GM12878 (cell line): ENCODE data around the gene LPGAT1. TPM values are rescaled to one million over a fixed set of nuclear protein-coding genes. Genes with fewer than 3 reads are reported as not detected.
A peak's percentile ranks its signal among the peaks of the same experiment; 100 is the strongest.

Experiments
- ATF3 ChIP-seq: IDR thresholded peaks from 2 replicates; pipeline ENCODE4 v1.6.1; 2011; ENCODE audit warnings: low read depth, mild to moderate bottlenecking, low read length, moderate library complexity, borderline replicate concordance; ENCODE audit errors: extremely low read depth
- ATF7 ChIP-seq: fragments of 450-650 bp; IDR thresholded peaks from 2 replicates; pipeline ENCODE4 v1.6.1; 2016; ENCODE audit warnings: low read depth, mild to moderate bottlenecking
- CBX5 ChIP-seq: sonication (generic); IDR thresholded peaks from 2 replicates; pipeline ENCODE4 v1.6.1; 2016; ENCODE audit warnings: low read depth, moderate library complexity, mild to moderate bottlenecking, inconsistent platforms
- CEBPZ ChIP-seq: fragments of 150-350 bp; IDR thresholded peaks from 2 replicates; pipeline ENCODE4 v1.6.1; 2016; ENCODE audit warnings: low read depth, low read length
- FOXK2 ChIP-seq: fragments of 450-650 bp; IDR thresholded peaks from 2 replicates; pipeline ENCODE4 v1.6.1; 2017; ENCODE audit warnings: mild to moderate bottlenecking, moderate library complexity
- HDAC6 ChIP-seq: fragments of 200-600 bp; sonication (generic); IDR thresholded peaks from one replicate; pipeline ENCODE4 v1.8.0; 2017; ENCODE audit warnings: antibody characterized with exemption; ENCODE audit not compliant: unreplicated experiment
- KLF5 ChIP-seq: fragments of 450-650 bp; IDR thresholded peaks from 2 replicates; pipeline ENCODE4 v1.6.1; 2014; ENCODE audit warnings: mild to moderate bottlenecking; ENCODE audit not compliant: partially characterized antibody
- MTA3 ChIP-seq: IDR thresholded peaks from 2 replicates; pipeline ENCODE4 v1.6.1; 2012; ENCODE audit warnings: low read length, inconsistent platforms, borderline replicate concordance
- MYB ChIP-seq: fragments of 150-350 bp; IDR thresholded peaks from 2 replicates; pipeline ENCODE4 v1.6.1; 2014; ENCODE audit warnings: mild to moderate bottlenecking, low read depth, low read length, borderline replicate concordance
- NR2C1 ChIP-seq: fragments of 450-650 bp; IDR thresholded peaks from 2 replicates; pipeline ENCODE4 v1.6.1; 2017; ENCODE audit warnings: antibody characterized with exemption, mild to moderate bottlenecking, moderate library complexity
- RCOR1 ChIP-seq: conservative IDR thresholded peaks from 2 replicates; pipeline ENCODE4 v1.6.1; 2012; ENCODE audit warnings: low read depth, low read length, improper control_type of control experiment
- SKIL ChIP-seq: fragments of 450-650 bp; IDR thresholded peaks from 2 replicates; pipeline ENCODE4 v1.6.1; 2017; ENCODE audit warnings: mild to moderate bottlenecking, low read depth, inconsistent platforms; ENCODE audit not compliant: poor library complexity, severe bottlenecking
- SMC3 ChIP-seq: IDR thresholded peaks from 2 replicates; pipeline ENCODE4 v1.6.1; 2011; ENCODE audit warnings: low read length, improper control_type of control experiment, borderline replicate concordance
- STAT1 ChIP-seq: fragments of 450-650 bp; conservative IDR thresholded peaks from 2 replicates; pipeline ENCODE4 v1.6.1; 2014; ENCODE audit warnings: antibody characterized with exemption, mild to moderate bottlenecking
- TCF12 ChIP-seq: IDR thresholded peaks from 2 replicates; pipeline ENCODE4 v1.6.1; 2011; ENCODE audit warnings: low read depth, mild to moderate bottlenecking, low read length
- TCF3 ChIP-seq: IDR thresholded peaks from 2 replicates; pipeline ENCODE4 v1.6.1; 2012; ENCODE audit warnings: low read depth, mild to moderate bottlenecking, low read length, borderline replicate concordance; ENCODE audit not compliant: insufficient read depth
- TCF7 ChIP-seq: IDR thresholded peaks from 2 replicates; pipeline ENCODE4 v1.6.1; 2014; ENCODE audit warnings: antibody characterized with exemption, borderline replicate concordance
- USF1 ChIP-seq: IDR thresholded peaks from 2 replicates; pipeline ENCODE4 v1.6.1; 2011; ENCODE audit warnings: borderline replicate concordance, low read depth, mild to moderate bottlenecking, moderate library complexity, mixed read lengths, low read length; ENCODE audit not compliant: insufficient read depth; ENCODE audit errors: extremely low read length
- YY1 ChIP-seq: IDR thresholded peaks from 2 replicates; pipeline ENCODE4 v1.6.1; 2011; ENCODE audit warnings: low read depth, mild to moderate bottlenecking, low read length
- ZBTB33 ChIP-seq: fragments of 450-650 bp; IDR thresholded peaks from 2 replicates; pipeline ENCODE4 v1.6.1; 2017; ENCODE audit warnings: mild to moderate bottlenecking
- ZNF622 ChIP-seq: fragments of 450-650 bp; IDR thresholded peaks from 2 replicates; pipeline ENCODE4 v1.6.1; 2017; ENCODE audit warnings: mild to moderate bottlenecking, inconsistent platforms
- polyA plus RNA-seq, 11 experiments: library from polyadenylated mRNA; depleted of rRNA in 4 of 11; unstranded in 6 of 11; stranded (reverse) in 5 of 11; fragments of >200 nt; fragmentation: Nextera tagmentation in 4 of 11; fragmentation: Illumina TruSeq in 1 of 11; extraction: Ambion mirVana in 4 of 11; extraction: Trizol in 1 of 11; gene quantifications; 1 replicate in 1 of 11; 2 replicates in 10 of 11; pipeline versions ENCODE4 v1.2.1 to v1.2.3, GENCODE V29; 2011 to 2016; ENCODE audit warnings: inconsistent platforms in 2 of 11, missing spikeins in 2 of 11, low read depth in 1 of 11
- total RNA-seq, 4 experiments: library from RNA; depleted of rRNA in 3 of 4; stranded (reverse); fragments of >200 nt in 3 of 4; fragmentation: Illumina TruSeq in 1 of 4; extraction: Trizol in 1 of 4; gene quantifications; 2 replicates each; pipeline versions ENCODE4 v1.2.1 to v1.2.3, GENCODE V29; 2013 to 2021

Gene LPGAT1
- total and polyA plus RNA-seq, 10 of the 15 experiments (the other 5 are each of a cell fraction or from before 2014, with no cell fraction given): 5.8 to 40.6 (median 19.2) TPM

- TF ChIP-seq HDAC6 (no peak), ZBTB33 (no peak), USF1 (no peak), MYB (no peak), CBX5 (no peak), NR2C1 (no peak), TCF7 (no peak), SKIL (no peak), STAT1 (peak; percentile 66; the same call in 1 of the 2 replicates), ZNF622 (no peak), KLF5 (no peak), YY1 (peak; percentile 76), MTA3 (no peak), ATF3 (no peak), CEBPZ (no peak), RCOR1 (0 out of 2 replicates have a peak, but pooled peaks have one; percentile 34), TCF12 (0 out of 2 replicates have a peak, but pooled peaks have one; percentile 55), FOXK2 (no peak), SMC3 (peak; percentile 86), TCF3 (no peak), ATF7 (peak; percentile 34)
Measured at GRCh38 chr1:211698161-211699026, 132.2 kb downstream of the LPGAT1 start (continued).
